ENCODE measurements around the gene PRKAG2. TPM values are rescaled to one million over a fixed set of nuclear protein-coding genes. Genes with fewer than 3 reads are reported as not detected.

PRKAG2 gene
- total and polyA plus RNA-seq, 2 of the 13 experiments (the other 11 are each of a cell fraction or from before 2014, with no cell fraction given): 0.90 to 1.3 TPM

DNA sequence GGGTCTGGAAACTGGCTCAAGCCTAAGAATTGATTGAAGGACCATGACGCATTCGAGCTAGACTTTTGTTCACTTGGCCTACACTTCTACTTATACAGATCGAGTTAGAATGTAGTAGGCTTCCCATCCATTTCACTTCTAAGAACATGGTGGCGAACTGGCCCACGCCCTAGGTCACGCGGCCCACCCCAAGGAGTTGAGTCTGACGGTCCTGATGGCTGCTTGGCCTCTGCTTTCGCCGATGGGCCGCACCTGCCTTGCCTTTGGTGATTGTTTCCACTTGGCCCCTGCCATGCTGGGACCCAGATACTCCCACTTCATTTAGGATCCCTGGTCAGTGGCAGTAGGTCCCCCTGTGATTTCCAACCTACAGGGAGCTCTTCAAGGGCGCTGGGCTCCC is 153.6 kb downstream of the PRKAG2 start (continued):
- TF ChIP-seq, protein P1, sequence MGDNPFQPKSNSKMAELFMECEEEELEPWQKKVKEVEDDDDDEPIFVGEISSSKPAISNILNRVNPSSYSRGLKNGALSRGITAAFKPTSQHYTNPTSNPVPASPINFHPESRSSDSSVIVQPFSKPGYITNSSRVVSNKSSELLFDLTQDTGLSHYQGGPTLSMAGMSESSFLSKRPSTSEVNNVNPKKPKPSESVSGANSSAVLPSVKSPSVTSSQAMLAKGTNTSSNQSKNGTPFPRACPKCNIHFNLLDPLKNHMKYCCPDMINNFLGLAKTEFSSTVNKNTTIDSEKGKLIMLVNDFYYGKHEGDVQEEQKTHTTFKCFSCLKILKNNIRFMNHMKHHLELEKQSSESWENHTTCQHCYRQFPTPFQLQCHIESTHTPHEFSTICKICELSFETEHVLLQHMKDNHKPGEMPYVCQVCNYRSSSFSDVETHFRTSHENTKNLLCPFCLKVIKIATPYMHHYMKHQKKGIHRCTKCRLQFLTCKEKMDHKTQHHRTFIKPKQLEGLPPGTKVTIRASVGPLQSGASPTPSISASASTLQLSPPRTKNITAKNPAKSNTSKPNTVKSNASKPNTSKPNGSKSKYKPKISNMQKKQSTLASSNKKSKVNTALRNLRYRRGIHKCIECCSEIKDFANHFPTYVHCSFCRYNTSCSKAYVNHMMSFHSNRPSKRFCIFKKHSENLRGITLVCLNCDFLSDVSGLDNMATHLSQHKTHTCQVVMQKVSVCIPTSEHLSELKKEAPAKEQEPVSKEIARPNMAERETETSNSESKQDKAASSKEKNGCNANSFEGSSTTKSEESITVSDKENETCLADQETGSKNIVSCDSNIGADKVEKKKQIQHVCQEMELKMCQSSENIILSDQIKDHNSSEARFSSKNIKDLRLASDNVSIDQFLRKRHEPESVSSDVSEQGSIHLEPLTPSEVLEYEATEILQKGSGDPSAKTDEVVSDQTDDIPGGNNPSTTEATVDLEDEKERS (CRISPR knock-in tag; IDR thresholded peaks at IDR 0.05): no peak
- TF ChIP-seq, protein P2, sequence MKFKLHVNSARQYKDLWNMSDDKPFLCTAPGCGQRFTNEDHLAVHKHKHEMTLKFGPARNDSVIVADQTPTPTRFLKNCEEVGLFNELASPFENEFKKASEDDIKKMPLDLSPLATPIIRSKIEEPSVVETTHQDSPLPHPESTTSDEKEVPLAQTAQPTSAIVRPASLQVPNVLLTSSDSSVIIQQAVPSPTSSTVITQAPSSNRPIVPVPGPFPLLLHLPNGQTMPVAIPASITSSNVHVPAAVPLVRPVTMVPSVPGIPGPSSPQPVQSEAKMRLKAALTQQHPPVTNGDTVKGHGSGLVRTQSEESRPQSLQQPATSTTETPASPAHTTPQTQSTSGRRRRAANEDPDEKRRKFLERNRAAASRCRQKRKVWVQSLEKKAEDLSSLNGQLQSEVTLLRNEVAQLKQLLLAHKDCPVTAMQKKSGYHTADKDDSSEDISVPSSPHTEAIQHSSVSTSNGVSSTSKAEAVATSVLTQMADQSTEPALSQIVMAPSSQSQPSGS (CRISPR knock-in tag; IDR thresholded peaks at IDR 0.05): no peak
- TF ChIP-seq ASH2L (IDR thresholded peaks at IDR 0.05; ENCODE audit: insufficient read length, low read depth, low read length): no peak
- TF ChIP-seq, protein P3, sequence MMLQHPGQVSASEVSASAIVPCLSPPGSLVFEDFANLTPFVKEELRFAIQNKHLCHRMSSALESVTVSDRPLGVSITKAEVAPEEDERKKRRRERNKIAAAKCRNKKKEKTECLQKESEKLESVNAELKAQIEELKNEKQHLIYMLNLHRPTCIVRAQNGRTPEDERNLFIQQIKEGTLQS (CRISPR knock-in tag; IDR thresholded peaks at IDR 0.05): no peak
- TF ChIP-seq MXI1 (IDR thresholded peaks at IDR 0.05; ENCODE audit: borderline replicate concordance, low read depth, low read length): no peak
- TF ChIP-seq HOXD1 (CRISPR knock-in tag; IDR thresholded peaks at IDR 0.05): no peak
- TF ChIP-seq ARNT (IDR thresholded peaks at IDR 0.05): no peak

DNA sequence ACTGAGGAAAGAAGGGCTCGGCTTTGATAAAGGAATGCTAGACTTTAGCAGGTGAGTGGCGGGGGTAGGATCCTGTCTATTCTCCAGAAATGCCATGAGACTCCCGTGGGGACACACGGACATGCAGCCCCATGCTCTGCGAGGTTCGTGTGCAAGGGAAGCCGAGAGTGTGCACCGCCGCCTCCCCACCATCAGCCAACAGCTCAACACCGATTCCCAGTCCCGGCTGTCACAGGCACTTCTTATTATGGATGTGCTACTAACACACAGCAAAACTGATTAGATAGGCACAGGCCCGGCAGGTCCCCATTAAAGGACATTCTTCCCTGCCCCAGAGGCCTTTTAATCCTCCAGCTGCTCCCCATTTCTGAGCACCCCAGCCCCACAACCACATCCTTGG is 154.4 kb downstream of the PRKAG2 start:
- Histone ChIP-seq H3K36me3 (replicated peaks in 1 of 2; ENCODE audit: control insufficient read depth in 1 of 2, insufficient read depth in 2 of 2, low read length in 2 of 2) (no peaks in the 10 kb centered on the region), H2AFZ (ENCODE audit: low read length) (no peak overlapping the region), H3K9ac (ENCODE audit: insufficient read depth, low read depth, low read length) (no peak overlapping the region), H3K27me3 (ENCODE audit: control insufficient read depth in 1 of 2, insufficient read depth in 2 of 2, low read length in 2 of 2) (peaks cover 0 to 42% of the 10 kb centered on the region in 2 experiments; a peak in 3 of 5 replicates), H3K27ac (ENCODE audit: extremely low read length, insufficient read depth, low read length) (no peak overlapping the region), H3K4me3 (replicated peaks in 1 of 3; ENCODE audit: insufficient read depth in 1 of 3, low read depth in 2 of 3, low read length in 3 of 3) (no peak overlapping the region), H3K4me1 (ENCODE audit: insufficient read depth, low read length) (0 out of 2 replicates have a peak, but pooled peaks cover 5% of the 10 kb centered on the region), H3K4me2 (ENCODE audit: low read depth, low read length) (no peak overlapping the region), H4K20me1 (ENCODE audit: insufficient read depth, low read length) (no peaks in the 10 kb centered on the region), H3K79me2 (ENCODE audit: insufficient read depth, low read length) (no peaks in the 10 kb centered on the region), H3K9me3 (ENCODE audit: low read length) (no peaks in the 10 kb centered on the region)
- FAIRE-seq (no peak), DNase-seq (ENCODE audit: low spot score) (no peak), ATAC-seq (no peak)
- ChIA-PET POLR2A (no interaction called here), CTCF (ENCODE audit: low intra/inter-chr PET ratio, low total read pairs) (no interaction called here)
- in situ Hi-C loops (cut with HindIII; ENCODE audit: extremely low pct_ligation_motif_present, low pct_unique_long_range_greater_than_20kb): no loop called here
- intact Hi-C loops (cut with micrococcal nuclease; ENCODE audit: unreplicated experiment): no loop called here
- WGBS (ENCODE audit: low lambda C conversion rate): 39% methylated on average over 12 of the region's 12 CpGs
- no TSS peak for BruUV-seq (replicated peaks)
- TF ChIP-seq GATAD1 (CRISPR knock-in tag; IDR thresholded peaks at IDR 0.05): no peak
- TF ChIP-seq ZNF292 (CRISPR knock-in tag; IDR thresholded peaks at IDR 0.05; ENCODE audit: borderline replicate concordance, low read depth): no peak
- no peak for TF ChIP-seq RBM39 (IDR thresholded peaks at IDR 0.05; ENCODE audit: low read depth, low read length, poor library complexity, severe bottlenecking)
- no peak for TF ChIP-seq ZNF772 (CRISPR knock-in tag; IDR thresholded peaks at IDR 0.05)
- TF ChIP-seq SPEN (CRISPR knock-in tag; IDR thresholded peaks at IDR 0.05; ENCODE audit: low read depth): no peak
- TF ChIP-seq TP53 (CRISPR knock-in tag; conservative IDR thresholded peaks at IDR 0.05): no peak
- no peak for TF ChIP-seq MYNN (CRISPR knock-in tag; IDR thresholded peaks at IDR 0.05; ENCODE audit: low read depth)
- no peak for TF ChIP-seq HES4 (CRISPR knock-in tag; IDR thresholded peaks at IDR 0.05; ENCODE audit: borderline replicate concordance)
- no peak for TF ChIP-seq ZFP36L1 (CRISPR knock-in tag; IDR thresholded peaks at IDR 0.05)
- no peak for TF ChIP-seq ZFP37 (CRISPR knock-in tag; IDR thresholded peaks at IDR 0.05; ENCODE audit: borderline replicate concordance)
- no peak for TF ChIP-seq SP140L (CRISPR knock-in tag; IDR thresholded peaks at IDR 0.05; ENCODE audit: borderline replicate concordance)
- TF ChIP-seq ZNF780A (CRISPR knock-in tag; IDR thresholded peaks at IDR 0.05): no peak
- TF ChIP-seq, protein P4, sequence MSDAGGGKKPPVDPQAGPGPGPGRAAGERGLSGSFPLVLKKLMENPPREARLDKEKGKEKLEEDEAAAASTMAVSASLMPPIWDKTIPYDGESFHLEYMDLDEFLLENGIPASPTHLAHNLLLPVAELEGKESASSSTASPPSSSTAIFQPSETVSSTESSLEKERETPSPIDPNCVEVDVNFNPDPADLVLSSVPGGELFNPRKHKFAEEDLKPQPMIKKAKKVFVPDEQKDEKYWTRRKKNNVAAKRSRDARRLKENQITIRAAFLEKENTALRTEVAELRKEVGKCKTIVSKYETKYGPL (CRISPR knock-in tag; IDR thresholded peaks at IDR 0.05): no peak
